ENCODE measurements around the gene CADPS2.

- TF ChIP-seq CTCF (IDR thresholded peaks at IDR 0.05; ENCODE audit: low read length) (no peak), EZH2 (IDR thresholded peaks at IDR 0.05; ENCODE audit: borderline replicate concordance, low read length) (no peak)
These were observed 213.7 kb downstream of the CADPS2 start for GRCh38 chr7:122672536-122672935.
